HEK293T (cell line): ENCODE results near the gene ADAM11.

Experiments
- CTCF ChIA-PET: fragments of 350-600 bp; formaldehyde crosslinking; extraction: SDS; loops from one replicate; lab custom pipeline; 2021; ENCODE audit warnings: antibody characterized with exemption, inconsistent platforms; lab: Yijun Ruan, JAX
- POLR2A ChIA-PET: fragments of 350-600 bp; formaldehyde crosslinking; extraction: SDS; loops from one replicate; lab custom pipeline; 2020; ENCODE audit warnings: antibody characterized with exemption, inconsistent platforms; lab: Yijun Ruan, JAX
- DNase-seq: peaks from one replicate; pipeline ENCODE4 v3.0.0; 2012; ENCODE audit warnings: mixed read lengths; ENCODE audit errors: extremely low spot score
- ARNT ChIP-seq: fragments of 450-650 bp; IDR thresholded peaks from 2 replicates; pipeline ENCODE4 v1.6.1; 2017; ENCODE audit warnings: mild to moderate bottlenecking
- BHLHE40 ChIP-seq: fragments of 450-650 bp; IDR thresholded peaks from 2 replicates; pipeline ENCODE4 v1.6.1; 2016; ENCODE audit warnings: mild to moderate bottlenecking, moderate library complexity, borderline replicate concordance
- CTBP1 ChIP-seq: fragments of 450-650 bp; IDR thresholded peaks from 2 replicates; pipeline ENCODE4 v1.6.1; 2016; ENCODE audit warnings: borderline replicate concordance
- ELF4 ChIP-seq: fragments of 450-650 bp; IDR thresholded peaks from 2 replicates; pipeline ENCODE4 v1.6.1; 2017; ENCODE audit warnings: antibody characterized with exemption
- FOXA1 ChIP-seq: fragments of 450-650 bp; IDR thresholded peaks from 2 replicates; pipeline ENCODE4 v1.6.1; 2016; ENCODE audit warnings: mild to moderate bottlenecking
- FOXK2 ChIP-seq: fragments of 450-650 bp; IDR thresholded peaks from 2 replicates; pipeline ENCODE4 v1.6.1; 2016; ENCODE audit warnings: mild to moderate bottlenecking
- FOXM1 ChIP-seq: fragments of 450-650 bp; IDR thresholded peaks from 2 replicates; pipeline ENCODE4 v1.6.1; 2017; ENCODE audit warnings: mild to moderate bottlenecking, borderline replicate concordance
- HDGF ChIP-seq: fragments of 450-650 bp; IDR thresholded peaks from 2 replicates; pipeline ENCODE4 v1.6.1; 2017; ENCODE audit warnings: antibody characterized with exemption, borderline replicate concordance
- L3MBTL2 ChIP-seq: fragments of 450-650 bp; conservative IDR thresholded peaks from 2 replicates; pipeline ENCODE4 v1.6.1; 2016; ENCODE audit warnings: mild to moderate bottlenecking
- LEF1 ChIP-seq: fragments of 450-650 bp; IDR thresholded peaks from 2 replicates; pipeline ENCODE4 v1.6.1; 2017; ENCODE audit warnings: mild to moderate bottlenecking, borderline replicate concordance
- NFRKB ChIP-seq: fragments of 450-650 bp; IDR thresholded peaks from 2 replicates; pipeline ENCODE4 v1.6.1; 2016; ENCODE audit warnings: mild to moderate bottlenecking, moderate library complexity
- PKNOX1 ChIP-seq: fragments of 450-650 bp; IDR thresholded peaks from 2 replicates; pipeline ENCODE4 v1.6.1; 2016
- SP1 ChIP-seq: fragments of 450-650 bp; IDR thresholded peaks from 2 replicates; pipeline ENCODE4 v1.6.1; 2017
- SUZ12 ChIP-seq: fragments of 450-650 bp; IDR thresholded peaks from 2 replicates; pipeline ENCODE4 v1.6.1; 2016; ENCODE audit warnings: mild to moderate bottlenecking
- TARDBP ChIP-seq: fragments of 450-650 bp; IDR thresholded peaks from 2 replicates; pipeline ENCODE4 v1.6.1; 2016
- ZNF384 ChIP-seq: fragments of 450-650 bp; IDR thresholded peaks from 2 replicates; pipeline ENCODE4 v1.6.1; 2016

The ADAM11 gene

GRCh38 chr17:44760474-44761308, 1.9 kb downstream of the ADAM11 start:
- ChIA-PET CTCF (interaction anchor here (1.3 kb wide), 1 partner anchor 19 kb away, joined by 3 read pairs; no protein-coding TSS in a partner anchor), POLR2A (interaction anchor here (0.8 to 2.2 kb wide), 2 partner anchors 11 to 15 kb away, joined by 3 to 11 read pairs; no protein-coding TSS in a partner anchor)
- DNase-seq: no peak
- TF ChIP-seq PKNOX1 (no peak), SP1 (no peak), FOXA1 (no peak), HDGF (no peak), LEF1 (no peak), ARNT (no peak), TARDBP (no peak), BHLHE40 (no peak), CTBP1 (no peak), FOXM1 (no peak), SUZ12 (no peak), NFRKB (no peak), FOXK2 (no peak), ZNF384 (no peak), ELF4 (no peak), L3MBTL2 (no peak)

- ChIA-PET CTCF (interaction anchor here (0.6 kb wide), 1 partner anchor 14 kb away, joined by 3 read pairs; no protein-coding TSS in a partner anchor), POLR2A (interaction anchor here (0.8 to 0.9 kb wide), 2 partner anchors 54 to 289 kb away, joined by 3 read pairs; partner anchors contain the start of gene DBF4B)
- DNase-seq: no peak
- TF ChIP-seq FOXK2 (no peak), ARNT (no peak), TARDBP (no peak), ELF4 (no peak), BHLHE40 (no peak), HDGF (no peak), L3MBTL2 (no peak), FOXA1 (no peak), SP1 (no peak), NFRKB (no peak), LEF1 (no peak), SUZ12 (no peak)
These were observed 3.4 kb downstream of the ADAM11 start for GRCh38 chr17:44761932-44762810.

- ChIA-PET POLR2A (interaction anchor here (0.8 to 0.9 kb wide), 2 partner anchors 55 to 288 kb away, joined by 3 read pairs; partner anchors contain the start of gene DBF4B), CTCF (interaction anchor here (0.5 kb wide), 1 partner anchor 102 kb away, joined by 3 read pairs; no protein-coding TSS in a partner anchor)
- no peak for TF ChIP-seq ELF4
- TF ChIP-seq TARDBP: no peak
- no peak for TF ChIP-seq NFRKB
- no peak for TF ChIP-seq ARNT
- no peak for TF ChIP-seq LEF1
- TF ChIP-seq SUZ12: no peak
- no peak for TF ChIP-seq BHLHE40
- DNase-seq: no peak
These were observed 4.4 kb downstream of the ADAM11 start for GRCh38 chr17:44763170-44763569.

GRCh38 chr17:44765965-44766364, 7.2 kb downstream of the ADAM11 start:
- TF ChIP-seq LEF1 (no peak), CTBP1 (no peak), ELF4 (no peak), SP1 (no peak), TARDBP (no peak), L3MBTL2 (no peak), ZNF384 (no peak), NFRKB (no peak), PKNOX1 (no peak), FOXA1 (no peak), HDGF (no peak), FOXM1 (no peak), BHLHE40 (no peak), ARNT (no peak), SUZ12 (no peak), FOXK2 (no peak)
- DNase-seq: no peak
- ChIA-PET CTCF (interaction anchor here (1.6 kb wide), 1 partner anchor 10 kb away, joined by 5 read pairs; no protein-coding TSS in a partner anchor), POLR2A (no interaction called here)

- ChIA-PET CTCF (no interaction called here), POLR2A (no interaction called here)
- DNase-seq: no peak
- TF ChIP-seq FOXK2: no peak
- TF ChIP-seq FOXM1: no peak
- no peak for TF ChIP-seq BHLHE40
- no peak for TF ChIP-seq L3MBTL2
- no peak for TF ChIP-seq ARNT
- no peak for TF ChIP-seq CTBP1
- TF ChIP-seq SP1: no peak
- no peak for TF ChIP-seq FOXA1
- TF ChIP-seq ELF4: no peak
- no peak for TF ChIP-seq PKNOX1
- no peak for TF ChIP-seq NFRKB
- TF ChIP-seq LEF1: no peak
- no peak for TF ChIP-seq TARDBP
- no peak for TF ChIP-seq HDGF
- no peak for TF ChIP-seq SUZ12
- no peak for TF ChIP-seq ZNF384
These were observed 7.7 kb downstream of the ADAM11 start for GRCh38 chr17:44766409-44767038.
